Psoas muscle (tissue), 8 donors: ENCODE results near the gene STRIP2. TPM values are rescaled to one million over a fixed set of nuclear protein-coding genes. Genes with fewer than 3 reads are reported as not detected.

Experiments used
- ATAC-seq, 4 donors: fragments of 200-7000 bp; cut with Tn5 transposase; one replicate each; pipeline ENCODE4 v1.9.1; 2020; ENCODE audit warnings: moderate library complexity in 3 of 4, mild to moderate bottlenecking in 2 of 4
- DNase-seq, 2 donors: peaks; one replicate each; pipeline ENCODE4 v3.0.0-alpha.2; 2020
- H3K27ac ChIP-seq: fragments of 200-600 bp; one replicate; pipeline ENCODE4 v1.8.0; 2022
- H3K27me3 ChIP-seq, 3 donors: fragments of 200-600 bp in 1 of 3; one replicate each; pipeline versions ENCODE4 v1.6.1 to v1.8.0; 2013 to 2022; ENCODE audit warnings: low read length in 2 of 3, mild to moderate bottlenecking in 2 of 3, moderate library complexity in 1 of 3; ENCODE audit not compliant: insufficient read depth in 3 of 3
- H3K36me3 ChIP-seq, 2 donors: fragments of 200-600 bp in 1 of 2; one replicate each; pipeline versions ENCODE4 v1.6.1 to v1.8.0; 2013 to 2022; ENCODE audit warnings: low read depth in 1 of 2, mild to moderate bottlenecking in 1 of 2, moderate library complexity in 1 of 2; ENCODE audit not compliant: insufficient read depth in 1 of 2
- H3K4me1 ChIP-seq: fragments of 200-600 bp; one replicate; pipeline ENCODE4 v1.8.0; 2022
- H3K4me3 ChIP-seq: fragments of 200-600 bp; one replicate; pipeline ENCODE4 v1.8.0; 2022; ENCODE audit warnings: mild to moderate bottlenecking
- H3K9me3 ChIP-seq: fragments of 200-600 bp; one replicate; pipeline ENCODE4 v1.8.0; 2022
- WGBS, 3 donors: extraction: QIAGEN DNeasy Blood & Tissue Kit; methylation state at CpG; one replicate each; pipeline versions ENCODE4 v1.1.6 to v1.1.7; 2013; 5-methylcytosine and 5-hydroxymethylcytosine counted together
- intact Hi-C, 2 donors: fragments of 100-400 bp; cut with DNase I; formaldehyde crosslinking; loops; one replicate each; pipeline versions ENCODE4 v1.11.0 to v1.14.2; 2022
- polyA plus RNA-seq, 3 donors: library from polyadenylated mRNA; stranded (reverse); fragments of 200-250 nt; gene quantifications; one replicate each; pipeline ENCODE4 v1.2.3, GENCODE V29; 2013
- total RNA-seq, 4 donors: library from RNA; stranded (reverse); fragmentation: NEBNext Ultra II Directional in 2 of 4; extraction: Animal tissue kit (Norgen Biotek cat#: 25700) in 2 of 4; gene quantifications; one replicate each; pipeline versions ENCODE4 v1.2.1 to v1.2.4, GENCODE V29; 2021 to 2023
- TF ChIP-seq, protein P1 (sequence below): fragments of 200-600 bp; IDR thresholded peaks from one replicate; pipeline ENCODE4 v1.8.0; 2022; ENCODE audit warnings: antibody characterized with exemption
- donor health status: healthy with polysubstance abuse.
- donor health status: DM: no; HTN: no; CAD: no; lungs with moderate emphysema.
- donor health status: Bipolar disorder and iron deficiency.
- donor health status: healthy.
- donor health status: DM: yes; HTN: yes; CAD: no.
- donor health status: DM: no; HTN: no; CAD: no.
- donor health status: DM: no; HTN: no; CAD: no.
- donor health status: DM: yes; HTN: yes; CAD: no.

The STRIP2 gene
- total and polyA plus RNA-seq, 7 donors, result 14.5 to 94.4 (median 46.6) TPM

DNA sequence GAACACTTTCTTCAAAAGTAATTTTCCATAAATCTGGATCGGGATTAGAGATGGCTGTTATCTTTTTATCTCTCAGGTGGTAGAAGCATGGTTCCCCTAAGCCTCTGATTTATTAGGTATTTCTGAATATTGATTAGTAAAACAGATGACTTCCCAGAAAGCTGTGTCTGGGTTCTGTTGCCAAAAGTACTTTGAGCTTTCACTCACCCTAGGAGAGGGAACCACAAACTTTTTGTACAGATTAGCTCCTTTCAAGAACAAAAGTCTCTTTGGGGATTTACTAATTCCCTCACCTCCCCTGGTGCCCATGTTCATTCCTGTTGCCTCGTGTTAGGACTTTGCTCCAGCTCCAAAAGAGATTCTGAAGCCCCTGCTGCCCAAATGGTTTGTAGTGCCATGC lies 46.7 kb upstream of the STRIP2 start:
- no peaks in the 10 kb centered on the region for H3K27me3 ChIP-seq
- ATAC-seq (no peak), DNase-seq (no peak)
- H3K4me3 ChIP-seq, result no peak overlapping the region
- no peaks in the 10 kb centered on the region for H3K9me3 ChIP-seq
- no peak overlapping the region for H3K27ac ChIP-seq
- 75 to 85% (median 81%) methylated on average over 2 of the region's 2 CpGs for WGBS, 3 donors
- H3K36me3 ChIP-seq, result peaks cover 0 to 3% of the 10 kb centered on the region in 2 donors
- intact Hi-C loops, result no loop called here
- TF ChIP-seq, protein P1, sequence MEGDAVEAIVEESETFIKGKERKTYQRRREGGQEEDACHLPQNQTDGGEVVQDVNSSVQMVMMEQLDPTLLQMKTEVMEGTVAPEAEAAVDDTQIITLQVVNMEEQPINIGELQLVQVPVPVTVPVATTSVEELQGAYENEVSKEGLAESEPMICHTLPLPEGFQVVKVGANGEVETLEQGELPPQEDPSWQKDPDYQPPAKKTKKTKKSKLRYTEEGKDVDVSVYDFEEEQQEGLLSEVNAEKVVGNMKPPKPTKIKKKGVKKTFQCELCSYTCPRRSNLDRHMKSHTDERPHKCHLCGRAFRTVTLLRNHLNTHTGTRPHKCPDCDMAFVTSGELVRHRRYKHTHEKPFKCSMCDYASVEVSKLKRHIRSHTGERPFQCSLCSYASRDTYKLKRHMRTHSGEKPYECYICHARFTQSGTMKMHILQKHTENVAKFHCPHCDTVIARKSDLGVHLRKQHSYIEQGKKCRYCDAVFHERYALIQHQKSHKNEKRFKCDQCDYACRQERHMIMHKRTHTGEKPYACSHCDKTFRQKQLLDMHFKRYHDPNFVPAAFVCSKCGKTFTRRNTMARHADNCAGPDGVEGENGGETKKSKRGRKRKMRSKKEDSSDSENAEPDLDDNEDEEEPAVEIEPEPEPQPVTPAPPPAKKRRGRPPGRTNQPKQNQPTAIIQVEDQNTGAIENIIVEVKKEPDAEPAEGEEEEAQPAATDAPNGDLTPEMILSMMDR, result no peak
- peaks cover 30% of the 10 kb centered on the region for H3K4me1 ChIP-seq

DNA sequence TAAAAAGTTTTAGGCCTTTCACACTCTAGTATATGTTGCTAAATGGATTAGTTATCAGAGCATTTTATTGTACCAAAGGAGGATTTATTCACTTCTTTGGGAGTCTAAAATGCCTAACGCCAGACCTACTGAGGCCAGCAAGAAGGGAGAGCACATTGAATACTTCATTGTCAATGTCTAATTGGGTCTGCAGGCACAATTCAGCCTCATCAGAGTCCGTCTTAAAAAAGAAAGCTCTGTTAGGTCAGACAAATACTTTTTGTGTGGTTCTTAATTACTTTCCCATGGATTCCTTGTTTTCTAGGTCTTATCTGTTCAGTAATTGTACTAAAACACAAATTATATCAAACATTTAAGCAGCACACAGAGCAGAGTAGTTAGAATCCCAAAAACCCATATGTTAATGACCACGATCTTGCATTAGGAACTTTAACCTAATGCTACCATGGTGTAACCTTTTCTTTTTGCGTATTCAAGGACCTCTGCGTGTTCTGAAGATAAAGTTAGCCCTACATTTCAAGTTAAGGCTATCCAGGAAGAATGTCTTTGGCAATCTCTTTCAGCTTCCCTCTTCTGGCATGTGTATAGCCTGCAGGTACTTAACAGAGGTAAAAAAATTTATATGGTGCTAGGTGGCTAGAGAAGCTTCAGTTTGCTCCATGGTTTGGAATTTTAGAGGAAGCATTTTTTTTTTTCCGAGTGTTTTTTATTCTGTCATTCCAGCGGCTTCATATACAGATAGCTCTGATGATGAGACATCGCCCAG lies 45.7 kb upstream of the STRIP2 start:
- ATAC-seq (no peak), DNase-seq (no peak)
- Histone ChIP-seq H3K4me3 (no peak overlapping the region), H3K36me3 (peaks cover 0 to 3% of the 10 kb centered on the region in 2 donors), H3K4me1 (peaks cover 36% of the 10 kb centered on the region), H3K27ac (no peak overlapping the region), H3K27me3 (no peaks in the 10 kb centered on the region), H3K9me3 (no peaks in the 10 kb centered on the region)
- WGBS, 3 donors, result 87 to 96% (median 93%) methylated on average over 8 of the region's 8 CpGs
- intact Hi-C loops, result no loop called here
- TF ChIP-seq, protein P1, result no peak

DNA sequence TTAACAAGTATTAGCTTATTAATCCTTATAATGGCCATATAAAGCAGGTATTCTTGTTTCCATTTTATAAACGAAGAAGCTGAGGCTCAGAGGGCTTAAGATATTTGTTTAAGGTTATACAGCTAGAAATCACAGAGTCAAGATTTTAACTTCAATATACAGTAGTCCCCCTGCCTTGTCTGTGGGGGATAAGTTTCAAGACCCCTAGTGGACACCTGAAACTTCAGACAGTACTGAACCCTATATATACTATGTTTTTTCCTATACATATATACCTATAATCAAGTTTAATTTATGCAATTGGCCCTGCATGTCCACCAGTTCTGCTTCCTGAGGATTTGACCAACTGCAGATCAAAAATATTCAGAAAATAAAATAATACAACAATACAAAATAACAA lies 44.4 kb upstream of the STRIP2 start:
- H3K4me1 ChIP-seq, result peaks cover 42% of the 10 kb centered on the region
- no peaks in the 10 kb centered on the region for H3K9me3 ChIP-seq
- TF ChIP-seq, protein P1, result no peak
- no peak overlapping the region for H3K4me3 ChIP-seq
- DNase-seq (no peak), ATAC-seq (no peak)
- H3K27ac ChIP-seq, result peak overlapping the region; percentile 42
- 35 to 67% (median 57%) methylated on average over 1 of the region's 1 CpG for WGBS, 3 donors
- peaks cover 0 to 3% of the 10 kb centered on the region in 2 donors for H3K36me3 ChIP-seq
- H3K27me3 ChIP-seq, result no peaks in the 10 kb centered on the region
- intact Hi-C loops, result no loop called here

DNA sequence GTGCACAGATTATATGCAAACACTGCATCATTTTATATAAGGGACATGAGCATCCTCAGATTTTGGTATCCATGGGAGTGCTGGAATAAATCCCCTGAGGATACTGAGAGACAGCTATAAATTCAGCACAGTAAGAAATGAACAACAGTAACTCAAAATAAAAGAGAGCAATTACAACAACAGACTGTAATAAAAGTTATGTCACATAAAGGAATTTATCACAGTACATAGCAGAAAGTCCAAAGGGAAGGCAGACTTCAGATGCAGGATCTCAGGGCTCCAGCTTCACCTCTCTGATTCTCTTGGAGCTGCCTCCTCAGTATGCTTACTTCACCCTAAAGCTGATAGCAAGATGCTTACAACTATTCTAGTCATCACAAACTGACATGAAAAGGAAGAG lies 43.9 kb upstream of the STRIP2 start:
- ATAC-seq, result no peak
- intact Hi-C loops, result no loop called here

More for the DNA sequence above, 43.9 kb upstream of the STRIP2 start:
- no peaks in the 10 kb centered on the region for H3K9me3 ChIP-seq
- H3K4me3 ChIP-seq, result no peak overlapping the region
- H3K4me1 ChIP-seq, result peaks cover 45% of the 10 kb centered on the region
- H3K27me3 ChIP-seq, result no peaks in the 10 kb centered on the region
- TF ChIP-seq, protein P1, result no peak
- H3K36me3 ChIP-seq, result peaks cover 0 to 3% of the 10 kb centered on the region in 2 donors
- DNase-seq, result no peak
- H3K27ac ChIP-seq, result peak overlapping the region; percentile 92
